Neural cell (in vitro differentiated cells): Measurements from ENCODE around the gene MICAL2. TPM values are rescaled to one million over a fixed set of nuclear protein-coding genes. Genes with fewer than 3 reads are reported as not detected.

Experiments
- H2AFZ ChIP-seq: fragments of 200-600, 300-800 bp; sonication (generic), shearing (Covaris generic); 2 replicates; pipeline ENCODE4 v1.6.0; 2014; ENCODE audit warnings: low read depth, mild to moderate bottlenecking, antibody characterized with exemption, low read length, moderate library complexity
- H3F3A ChIP-seq: fragments of 200-600 bp; shearing (Covaris generic); 2 replicates; pipeline ENCODE4 v1.6.1; 2016; ENCODE audit warnings: mild to moderate bottlenecking, moderate library complexity, mixed read lengths, antibody characterized with exemption, low read length; ENCODE audit not compliant: insufficient read depth, poor library complexity, severe bottlenecking
- H3K27ac ChIP-seq: fragments of 200-600, 300-800 bp; sonication (generic), shearing (Covaris generic); 2 replicates; pipeline ENCODE4 v1.5.1; 2014; ENCODE audit warnings: mild to moderate bottlenecking, low read length, moderate library complexity
- H3K27me3 ChIP-seq: fragments of 300-800, 200-600 bp; sonication (generic), shearing (Covaris generic); 2 replicates; pipeline ENCODE4 v1.6.0; 2014; ENCODE audit warnings: mild to moderate bottlenecking, low read depth, low read length, moderate library complexity; ENCODE audit not compliant: insufficient read depth
- H3K36me3 ChIP-seq: fragments of 300-800, 200-600 bp; sonication (generic), shearing (Covaris generic); 2 replicates; pipeline ENCODE4 v1.5.1; 2014; ENCODE audit warnings: mild to moderate bottlenecking, antibody characterized with exemption, low read length, moderate library complexity; ENCODE audit not compliant: insufficient read depth
- H3K4me2 ChIP-seq: fragments of 300-800, 200-600 bp; sonication (generic), shearing (Covaris generic); 2 replicates; pipeline ENCODE4 v1.6.0; 2014; ENCODE audit warnings: mild to moderate bottlenecking, low read length
- H3K4me3 ChIP-seq: fragments of 300-800, 200-600 bp; sonication (generic), shearing (Covaris generic); 2 replicates; pipeline ENCODE4 v1.5.1; 2014; ENCODE audit warnings: mild to moderate bottlenecking, low read length, moderate library complexity
- H3K79me2 ChIP-seq: fragments of 200-600 bp; shearing (Covaris generic); replicated peaks from 2 replicates; pipeline ENCODE4 v1.6.0; 2014; ENCODE audit warnings: mild to moderate bottlenecking, low read length, moderate library complexity; ENCODE audit not compliant: insufficient read depth
- H3K9ac ChIP-seq: fragments of 300-800, 200-600 bp; sonication (generic), shearing (Covaris generic); 2 replicates; pipeline ENCODE4 v1.6.1; 2016; ENCODE audit warnings: mild to moderate bottlenecking, low read length, mixed read lengths
- H3K9me2 ChIP-seq: fragments of 200-600 bp; shearing (Covaris generic); 2 replicates; pipeline ENCODE4 v1.6.1; 2016; ENCODE audit warnings: mild to moderate bottlenecking, low read length, mixed read lengths; ENCODE audit not compliant: insufficient read depth
- H3K9me3 ChIP-seq: fragments of 200-600, 300-800 bp; sonication (generic), shearing (Covaris generic); 2 replicates; pipeline ENCODE4 v1.6.1; 2016; ENCODE audit warnings: mild to moderate bottlenecking, mixed run types, low read length, moderate library complexity, mixed read lengths
- H4K20me1 ChIP-seq: fragments of 200-600 bp; shearing (Covaris generic); 2 replicates; pipeline ENCODE4 v1.6.1; 2016; ENCODE audit warnings: mild to moderate bottlenecking, mixed run types; ENCODE audit not compliant: insufficient read depth
- CTCF ChIP-seq: fragments of 450-650 bp; IDR thresholded peaks from 2 replicates; pipeline ENCODE4 v1.5.1; 2014; ENCODE audit warnings: antibody characterized with exemption, mild to moderate bottlenecking, moderate library complexity; ENCODE audit not compliant: poor library complexity, severe bottlenecking
- EP300 ChIP-seq: fragments of 450-650 bp; conservative IDR thresholded peaks from 2 replicates; pipeline ENCODE4 v1.6.1; 2014; ENCODE audit warnings: antibody characterized with exemption, mild to moderate bottlenecking, moderate library complexity; ENCODE audit not compliant: poor library complexity, severe bottlenecking
- EZH2 ChIP-seq: fragments of 200-600, 300-800 bp; shearing (Covaris generic), sonication (generic); IDR thresholded peaks from 2 replicates; pipeline ENCODE4 v1.6.1; 2014; ENCODE audit warnings: antibody characterized with exemption, low read length, borderline replicate concordance, mild to moderate bottlenecking; ENCODE audit not compliant: insufficient read depth, poor library complexity, severe bottlenecking
- MXI1 ChIP-seq: fragments of 450-650 bp; conservative IDR thresholded peaks from 2 replicates; pipeline ENCODE4 v1.6.1; 2014; ENCODE audit warnings: antibody characterized with exemption, mild to moderate bottlenecking; ENCODE audit not compliant: poor library complexity, severe bottlenecking
- POLR2AphosphoS5 ChIP-seq: IDR thresholded peaks from 2 replicates; pipeline ENCODE4 v1.6.1; 2012
- RAD21 ChIP-seq: fragments of 450-650 bp; conservative IDR thresholded peaks from 2 replicates; pipeline ENCODE4 v1.6.1; 2014; ENCODE audit warnings: antibody characterized with exemption, mild to moderate bottlenecking, moderate library complexity
- SMC3 ChIP-seq: fragments of 450-650 bp; conservative IDR thresholded peaks from 2 replicates; pipeline ENCODE4 v1.6.1; 2014; ENCODE audit warnings: antibody characterized with exemption, mild to moderate bottlenecking, moderate library complexity; ENCODE audit not compliant: poor library complexity
- TAF1 ChIP-seq: IDR thresholded peaks from 2 replicates; pipeline ENCODE4 v1.6.1; 2012; ENCODE audit warnings: low read depth
- polyA plus RNA-seq: library from polyadenylated mRNA; depleted of rRNA; stranded (reverse); fragments of >200 nt; gene quantifications from 2 replicates; pipeline ENCODE4 v1.2.3, GENCODE V29; 2014
- TF ChIP-seq, protein P1 (sequence below): IDR thresholded peaks from 2 replicates; pipeline ENCODE4 v1.6.1; 2012; ENCODE audit warnings: borderline replicate concordance

The MICAL2 gene
- polyA plus RNA-seq, 1 donor from 2014 or later, result 2.2 TPM

DNA sequence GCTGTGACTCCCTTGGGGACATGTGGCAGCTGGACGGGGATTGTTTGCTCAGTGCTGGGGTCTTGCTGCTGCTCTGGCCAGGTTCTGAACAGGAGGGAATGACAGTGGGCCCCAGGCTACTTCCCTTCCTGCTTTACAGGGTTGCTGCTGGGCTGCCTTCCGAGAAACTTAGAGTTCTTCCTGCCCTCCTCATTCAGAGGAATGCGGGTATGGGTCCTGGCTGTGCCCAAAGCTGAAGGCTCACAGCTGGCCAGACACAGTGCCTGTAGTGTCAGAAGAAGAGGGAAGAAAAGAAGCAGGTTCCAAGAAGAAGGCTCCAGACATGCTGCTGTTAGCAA lies 158.7 kb downstream of the MICAL2 start:
- H3K4me2 ChIP-seq, result no peak overlapping the region
- H3K9me3 ChIP-seq, result no peaks in the 10 kb centered on the region
- no peak overlapping the region for H3K9ac ChIP-seq
- H3F3A ChIP-seq, result no peaks in the 10 kb centered on the region
- no peaks in the 10 kb centered on the region for H3K36me3 ChIP-seq
- H3K27ac ChIP-seq, result no peak overlapping the region
- no peak for TF ChIP-seq POLR2AphosphoS5
- no peak for TF ChIP-seq SMC3
- no peak for TF ChIP-seq EZH2
- TF ChIP-seq EP300, result no peak
- TF ChIP-seq, protein P1, sequence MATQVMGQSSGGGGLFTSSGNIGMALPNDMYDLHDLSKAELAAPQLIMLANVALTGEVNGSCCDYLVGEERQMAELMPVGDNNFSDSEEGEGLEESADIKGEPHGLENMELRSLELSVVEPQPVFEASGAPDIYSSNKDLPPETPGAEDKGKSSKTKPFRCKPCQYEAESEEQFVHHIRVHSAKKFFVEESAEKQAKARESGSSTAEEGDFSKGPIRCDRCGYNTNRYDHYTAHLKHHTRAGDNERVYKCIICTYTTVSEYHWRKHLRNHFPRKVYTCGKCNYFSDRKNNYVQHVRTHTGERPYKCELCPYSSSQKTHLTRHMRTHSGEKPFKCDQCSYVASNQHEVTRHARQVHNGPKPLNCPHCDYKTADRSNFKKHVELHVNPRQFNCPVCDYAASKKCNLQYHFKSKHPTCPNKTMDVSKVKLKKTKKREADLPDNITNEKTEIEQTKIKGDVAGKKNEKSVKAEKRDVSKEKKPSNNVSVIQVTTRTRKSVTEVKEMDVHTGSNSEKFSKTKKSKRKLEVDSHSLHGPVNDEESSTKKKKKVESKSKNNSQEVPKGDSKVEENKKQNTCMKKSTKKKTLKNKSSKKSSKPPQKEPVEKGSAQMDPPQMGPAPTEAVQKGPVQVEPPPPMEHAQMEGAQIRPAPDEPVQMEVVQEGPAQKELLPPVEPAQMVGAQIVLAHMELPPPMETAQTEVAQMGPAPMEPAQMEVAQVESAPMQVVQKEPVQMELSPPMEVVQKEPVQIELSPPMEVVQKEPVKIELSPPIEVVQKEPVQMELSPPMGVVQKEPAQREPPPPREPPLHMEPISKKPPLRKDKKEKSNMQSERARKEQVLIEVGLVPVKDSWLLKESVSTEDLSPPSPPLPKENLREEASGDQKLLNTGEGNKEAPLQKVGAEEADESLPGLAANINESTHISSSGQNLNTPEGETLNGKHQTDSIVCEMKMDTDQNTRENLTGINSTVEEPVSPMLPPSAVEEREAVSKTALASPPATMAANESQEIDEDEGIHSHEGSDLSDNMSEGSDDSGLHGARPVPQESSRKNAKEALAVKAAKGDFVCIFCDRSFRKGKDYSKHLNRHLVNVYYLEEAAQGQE, result no peak
- no peak for TF ChIP-seq CTCF
- no peak for TF ChIP-seq RAD21
- TF ChIP-seq MXI1, result no peak
- TF ChIP-seq TAF1, result no peak
- no peak overlapping the region for H2AFZ ChIP-seq
- H3K79me2 ChIP-seq, result no peaks in the 10 kb centered on the region
- H3K9me2 ChIP-seq, result no peaks in the 10 kb centered on the region
- no peaks in the 10 kb centered on the region for H4K20me1 ChIP-seq
- H3K4me3 ChIP-seq, result no peak overlapping the region
- H3K27me3 ChIP-seq, result no peaks in the 10 kb centered on the region

- no peaks in the 10 kb centered on the region for H4K20me1 ChIP-seq
- H3K79me2 ChIP-seq, result no peaks in the 10 kb centered on the region
- TF ChIP-seq CTCF, result no peak
- no peak for TF ChIP-seq TAF1
- no peak for TF ChIP-seq RAD21
- no peak for TF ChIP-seq POLR2AphosphoS5
- TF ChIP-seq SMC3, result no peak
- TF ChIP-seq, protein P1, result no peak
- no peak for TF ChIP-seq EP300
- no peak for TF ChIP-seq MXI1
- no peak for TF ChIP-seq EZH2
- H3K4me2 ChIP-seq, result no peak overlapping the region
- no peak overlapping the region for H3K4me3 ChIP-seq
- H2AFZ ChIP-seq, result no peak overlapping the region
- no peak overlapping the region for H3K27ac ChIP-seq
- no peak overlapping the region for H3K9ac ChIP-seq
- no peaks in the 10 kb centered on the region for H3K9me3 ChIP-seq
- no peaks in the 10 kb centered on the region for H3K27me3 ChIP-seq
- no peaks in the 10 kb centered on the region for H3K36me3 ChIP-seq
- H3F3A ChIP-seq, result no peaks in the 10 kb centered on the region
- no peaks in the 10 kb centered on the region for H3K9me2 ChIP-seq
Observed at GRCh38 chr11:12269446-12270214, 159.2 kb downstream of the MICAL2 start.
